DND-41 (cell line): ENCODE results near the gene TBC1D4.

ENCODE experiments used
- CTCF ChIP-seq: IDR thresholded peaks from 2 replicates; pipeline ENCODE4 v1.5.1; 2012; ENCODE audit warnings: borderline replicate concordance, low read length, moderate library complexity, mild to moderate bottlenecking; ENCODE audit not compliant: poor library complexity, severe bottlenecking; ENCODE audit errors: extremely low read depth
- EZH2 ChIP-seq: IDR thresholded peaks from 3 replicates; pipeline ENCODE4 v1.6.1; 2012; ENCODE audit warnings: borderline replicate concordance, low read depth, mild to moderate bottlenecking, moderate library complexity, low read length, inconsistent platforms; ENCODE audit not compliant: severe bottlenecking

DNA sequence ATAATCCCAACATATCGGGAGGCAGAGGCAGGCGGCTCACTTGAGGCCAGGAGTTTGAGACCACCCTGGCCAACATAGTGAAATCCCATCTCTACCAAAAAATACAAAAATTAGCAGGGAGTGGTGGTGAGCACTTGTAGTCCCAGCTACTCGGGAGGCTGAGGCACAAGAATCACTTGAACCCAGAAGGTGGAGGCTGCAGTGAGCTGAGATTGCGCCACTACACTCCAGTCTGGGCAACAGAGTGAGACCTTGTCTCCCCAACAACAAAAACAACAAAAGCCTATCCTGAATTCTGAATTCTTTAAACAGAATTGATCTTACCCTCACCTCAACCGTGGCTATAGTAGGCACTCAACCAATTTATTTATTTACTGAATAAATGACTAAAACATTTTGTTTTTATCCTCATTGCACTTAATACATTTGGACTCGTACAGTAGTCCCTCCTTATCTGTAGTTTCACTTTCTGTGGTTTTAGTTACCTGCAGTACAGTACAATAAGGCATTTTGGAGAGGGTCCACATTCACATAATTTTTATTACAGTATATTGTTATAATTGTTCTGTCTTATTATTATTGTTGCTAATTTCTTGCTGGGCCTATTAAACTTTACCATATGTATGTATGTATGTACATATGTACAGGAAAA is 98.8 kb downstream of the TBC1D4 start:
- TF ChIP-seq EZH2 (no peak), CTCF (no peak)
